HepG2 (cell line): ENCODE data around the gene ELAC2. TPM values are rescaled to one million over a fixed set of nuclear protein-coding genes. Genes with fewer than 3 reads are reported as not detected.

Experiments
- ATAC-seq: fragments of 200-7000 bp; cut with Tn5 transposase; 3 replicates; pipeline ENCODE4 v1.9.1; 2020; ENCODE audit warnings: mild to moderate bottlenecking, moderate library complexity
- BruUV-seq: library from RNA; stranded (reverse); fragments of 400-500 nt; replicated peaks from 2 replicates; lab custom pipeline; 2021; lab: Mats Ljungman, UMichigan
- CTCF ChIA-PET: fragments of 300-600 bp; formaldehyde crosslinking; extraction: SDS; loops from one replicate; lab custom pipeline; 2021; ENCODE audit warnings: low total read pairs, inconsistent platforms, low intra/inter-chr PET ratio; lab: Yijun Ruan, JAX
- POLR2A ChIA-PET: fragments of 350-600 bp; sonication (Branson Sonifier 250); formaldehyde crosslinking; loops from one replicate; lab custom pipeline; 2020; ENCODE audit warnings: antibody characterized with exemption, inconsistent platforms; lab: Yijun Ruan, JAX
- DNase-seq: peaks from one replicate; pipeline ENCODE4 v3.0.0-alpha.2; 2015; ENCODE audit warnings: low spot score
- FAIRE-seq: peaks from 3 replicates; lab custom pipeline; 2011; peaks lifted over from hg19 to GRCh38; lab: Jason Lieb, UNC
- H2AFZ ChIP-seq: one replicate; pipeline ENCODE4 v1.6.1; 2011; ENCODE audit warnings: low read length, inconsistent platforms
- H3K27ac ChIP-seq: fragments of 300-600 bp; 3 replicates; pipeline ENCODE4 v1.8.0; 2011; ENCODE audit warnings: mixed run types, mild to moderate bottlenecking, mixed read lengths, low read length, inconsistent platforms; ENCODE audit not compliant: insufficient read depth; ENCODE audit errors: extremely low read length
- H3K27me3 ChIP-seq, 2 experiments: fragments of 200-600 bp in 1 of 2; 2 replicates in 1 of 2; 3 replicates in 1 of 2; pipeline versions ENCODE4 v1.6.0 to v1.8.0; 2011; ENCODE audit warnings: low read length in 2 of 2, mild to moderate bottlenecking in 2 of 2, moderate library complexity in 2 of 2, inconsistent platforms in 1 of 2; ENCODE audit not compliant: insufficient read depth in 2 of 2, control insufficient read depth in 1 of 2
- H3K36me3 ChIP-seq, 2 experiments: fragments of 200-600 bp in 1 of 2; replicated peaks in 1 of 2; 2 replicates in 1 of 2; 3 replicates in 1 of 2; pipeline versions ENCODE4 v1.5.1 to v1.8.0; 2011; ENCODE audit warnings: low read length in 2 of 2, inconsistent platforms in 1 of 2; ENCODE audit not compliant: insufficient read depth in 2 of 2, control insufficient read depth in 1 of 2
- H3K4me1 ChIP-seq: 2 replicates; pipeline ENCODE4 v1.5.1; 2012; ENCODE audit warnings: low read length, inconsistent platforms; ENCODE audit not compliant: insufficient read depth
- H3K4me2 ChIP-seq: 2 replicates; pipeline ENCODE4 v1.6.0; 2011; ENCODE audit warnings: low read depth, low read length, inconsistent platforms
- H3K4me3 ChIP-seq, 3 experiments: fragments of 200-600 bp in 1 of 3; sonication (generic), shearing (Covaris generic) in 1 of 3; replicated peaks in 1 of 3; 2 replicates each; pipeline ENCODE4 v1.5.1; 2011 to 2016; ENCODE audit warnings: low read length in 3 of 3, inconsistent platforms in 2 of 3, low read depth in 2 of 3, mild to moderate bottlenecking in 2 of 3, control low read depth in 1 of 3, mixed read lengths in 1 of 3; ENCODE audit not compliant: insufficient read depth in 1 of 3
- H3K79me2 ChIP-seq: one replicate; pipeline ENCODE4 v1.6.1; 2011; ENCODE audit warnings: low read length, inconsistent platforms; ENCODE audit not compliant: insufficient read depth
- H3K9ac ChIP-seq: 2 replicates; pipeline ENCODE4 v1.6.0; 2011; ENCODE audit warnings: mild to moderate bottlenecking, low read depth, low read length, inconsistent platforms; ENCODE audit not compliant: insufficient read depth
- H3K9me3 ChIP-seq: 2 replicates; pipeline ENCODE4 v1.5.1; 2012; ENCODE audit warnings: mild to moderate bottlenecking, low read length
- H4K20me1 ChIP-seq: 2 replicates; pipeline ENCODE4 v1.6.0; 2011; ENCODE audit warnings: inconsistent platforms, mild to moderate bottlenecking, low read length, moderate library complexity; ENCODE audit not compliant: insufficient read depth
- CTCF ChIP-seq: sonication (generic); formaldehyde crosslinking; IDR thresholded peaks from 2 replicates; pipeline ENCODE4 v1.5.0; 2020; ENCODE audit warnings: mild to moderate bottlenecking, missing genetic modification reagents, moderate library complexity
- IKZF1 ChIP-seq: fragments of 450-650 bp; IDR thresholded peaks from 2 replicates; pipeline ENCODE4 v1.7.1; 2016
- LCORL ChIP-seq, 2 experiments: fragments of 450-650 bp in 1 of 2; sonication (generic) in 1 of 2; formaldehyde crosslinking in 1 of 2; IDR thresholded peaks; 2 replicates each; pipeline versions ENCODE4 v1.5.0 to v1.6.1; 2017 to 2020; ENCODE audit warnings: antibody characterized with exemption in 1 of 2, missing genetic modification reagents in 1 of 2
- MAZ ChIP-seq, 2 experiments: sonication (generic) in 1 of 2; formaldehyde crosslinking in 1 of 2; IDR thresholded peaks; 2 replicates each; pipeline versions ENCODE4 v1.5.0 to v1.6.1; 2012 to 2020; ENCODE audit warnings: low read depth in 2 of 2, mild to moderate bottlenecking in 2 of 2, borderline replicate concordance in 1 of 2, improper control_type of control experiment in 1 of 2, low read length in 1 of 2, missing genetic modification reagents in 1 of 2, moderate library complexity in 1 of 2
- MBD4 ChIP-seq: IDR thresholded peaks from 2 replicates; pipeline ENCODE4 v1.6.1; 2012; ENCODE audit warnings: low read length, inconsistent platforms, borderline replicate concordance
- NFE2L2 ChIP-seq: fragments of 150-350 bp; IDR thresholded peaks from 2 replicates; pipeline ENCODE4 v1.6.1; 2014; ENCODE audit warnings: low read length
- PRPF4 ChIP-seq: fragments of 200-400 bp; formaldehyde crosslinking; IDR thresholded peaks from 2 replicates; pipeline ENCODE4 v1.6.1; 2016; ENCODE audit warnings: low read length, low read depth; ENCODE audit not compliant: poor library complexity, severe bottlenecking
- SAP130 ChIP-seq: IDR thresholded peaks from 2 replicates; pipeline ENCODE4 v1.6.1; 2016; ENCODE audit warnings: low read depth
- TEAD3 ChIP-seq: optimal IDR thresholded peaks from 2 replicates; pipeline ENCODE3; 2016; ENCODE audit warnings: borderline replicate concordance
- ZFP37 ChIP-seq: sonication (generic); formaldehyde crosslinking; IDR thresholded peaks from 2 replicates; pipeline ENCODE4 v1.4.0; 2020; ENCODE audit warnings: missing genetic modification reagents, borderline replicate concordance
- ZNF296 ChIP-seq: sonication (generic); formaldehyde crosslinking; conservative IDR thresholded peaks from 2 replicates; pipeline ENCODE4 v1.5.0; 2020; ENCODE audit warnings: mild to moderate bottlenecking, missing genetic modification reagents
- WGBS: methylation state at CpG from one replicate; pipeline ENCODE4 v1.1.6; 2017; ENCODE audit warnings: low lambda C conversion rate; 5-methylcytosine and 5-hydroxymethylcytosine counted together
- in situ Hi-C: cut with HindIII; loops from 2 replicates; pipeline ENCODE4 v1.10.0; 2017; ENCODE audit warnings: low pct_unique_long_range_greater_than_20kb; ENCODE audit not compliant: extremely low pct_ligation_motif_present
- intact Hi-C: fragments of 100-400 bp; cut with micrococcal nuclease; formaldehyde crosslinking; loops from one replicate; pipeline ENCODE4 v1.10.0; 2022; ENCODE audit not compliant: unreplicated experiment
- polyA plus RNA-seq, 8 experiments: library from polyadenylated mRNA; depleted of rRNA in 3 of 8; stranded (reverse) in 7 of 8; unstranded in 1 of 8; fragments of >200 nt; fragmentation: Illumina TruSeq in 4 of 8; extraction: Trizol in 4 of 8; gene quantifications; 2 replicates each; pipeline versions ENCODE4 v1.2.1 to v1.2.3, GENCODE V29; 2011 to 2016; ENCODE audit warnings: low read depth in 4 of 8, missing spikeins in 1 of 8, mixed read lengths in 1 of 8; ENCODE audit not compliant: insufficient read depth in 1 of 8
- total RNA-seq, 5 experiments: library from RNA; depleted of rRNA; stranded (reverse); fragments of >200 nt; fragmentation: Illumina TruSeq; extraction: Trizol; gene quantifications; 2 replicates each; pipeline ENCODE4 v1.2.3, GENCODE V29; 2016; ENCODE audit warnings: low read depth in 1 of 5
- TF ChIP-seq, protein P1 (sequence below): sonication (generic); formaldehyde crosslinking; IDR thresholded peaks from 2 replicates; pipeline ENCODE4 v1.5.1; 2020; ENCODE audit warnings: mild to moderate bottlenecking, moderate library complexity, missing genetic modification reagents
- TF ChIP-seq, protein P2 (sequence below), 2 experiments: IDR thresholded peaks; 2 replicates each; pipeline ENCODE4 v1.6.1; 2011 to 2012; ENCODE audit warnings: low read length in 2 of 2, borderline replicate concordance in 1 of 2, low read depth in 1 of 2, mild to moderate bottlenecking in 1 of 2, moderate library complexity in 1 of 2

Gene ELAC2
- total and polyA plus RNA-seq, 2 of the 13 experiments (the other 11 are each of a cell fraction or from before 2014, with no cell fraction given): 35.6 to 50.4 TPM

DNA sequence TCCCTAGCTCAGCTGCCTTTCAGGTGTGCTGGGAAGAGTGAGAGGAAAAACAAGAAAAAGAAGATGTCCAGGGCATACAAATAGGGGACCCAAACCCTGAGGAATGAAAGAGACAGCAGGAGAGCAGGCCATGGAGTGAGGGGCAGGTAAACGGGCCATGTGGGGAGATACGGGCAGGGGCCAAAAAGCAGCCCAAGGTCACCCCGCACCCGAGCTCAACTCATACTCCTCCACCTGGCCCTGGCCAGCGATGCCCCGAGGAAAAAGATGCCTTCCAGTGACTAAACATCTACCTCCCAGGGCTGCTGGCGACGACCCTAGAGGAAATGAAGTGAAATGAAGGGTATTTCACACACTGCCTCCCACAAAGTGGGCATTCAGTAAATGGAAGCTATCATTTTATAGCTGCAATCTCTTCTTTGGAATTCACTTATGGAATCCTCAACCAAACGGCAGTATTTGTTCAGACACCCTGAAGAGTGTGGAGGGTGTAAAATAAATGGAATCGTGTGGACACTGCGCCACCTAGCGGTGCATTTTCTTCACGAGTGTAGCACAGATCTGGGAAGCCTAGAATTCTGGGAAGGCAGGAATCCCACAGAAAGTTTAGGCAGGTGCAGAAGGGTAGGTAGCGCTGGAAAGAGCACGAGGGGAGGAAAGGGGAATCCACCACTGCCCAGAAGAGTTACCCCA lies 14.9 kb downstream of the ELAC2 start (continued):
- peak; percentile 88 for TF ChIP-seq CTCF
- TF ChIP-seq, protein P1, sequence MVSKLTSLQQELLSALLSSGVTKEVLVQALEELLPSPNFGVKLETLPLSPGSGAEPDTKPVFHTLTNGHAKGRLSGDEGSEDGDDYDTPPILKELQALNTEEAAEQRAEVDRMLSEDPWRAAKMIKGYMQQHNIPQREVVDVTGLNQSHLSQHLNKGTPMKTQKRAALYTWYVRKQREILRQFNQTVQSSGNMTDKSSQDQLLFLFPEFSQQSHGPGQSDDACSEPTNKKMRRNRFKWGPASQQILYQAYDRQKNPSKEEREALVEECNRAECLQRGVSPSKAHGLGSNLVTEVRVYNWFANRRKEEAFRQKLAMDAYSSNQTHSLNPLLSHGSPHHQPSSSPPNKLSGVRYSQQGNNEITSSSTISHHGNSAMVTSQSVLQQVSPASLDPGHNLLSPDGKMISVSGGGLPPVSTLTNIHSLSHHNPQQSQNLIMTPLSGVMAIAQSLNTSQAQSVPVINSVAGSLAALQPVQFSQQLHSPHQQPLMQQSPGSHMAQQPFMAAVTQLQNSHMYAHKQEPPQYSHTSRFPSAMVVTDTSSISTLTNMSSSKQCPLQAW (CRISPR knock-in tag): peak; percentile 37; the same call in 1 of the 2 replicates

- FAIRE-seq: no peak
- Histone ChIP-seq H2AFZ (no peak overlapping the region), H3K4me3 (no peak overlapping the region), H3K36me3 (peaks cover 45 to 79% of the 10 kb centered on the region in 2 experiments), H3K9me3 (no peaks in the 10 kb centered on the region), H3K4me2 (no peak overlapping the region), H3K9ac (no peak overlapping the region), H3K27me3 (no peaks in the 10 kb centered on the region), H3K79me2 (no peaks in the 10 kb centered on the region), H4K20me1 (no peaks in the 10 kb centered on the region), H3K4me1 (no peaks in the 10 kb centered on the region), H3K27ac (no peak overlapping the region)
- ATAC-seq: no peak
- BruUV-seq: no TSS peak
- WGBS: 96% methylated on average over 15 of the region's 15 CpGs
- in situ Hi-C loops (loop anchor here (5.0 kb wide), 1 partner anchor 75 kb away; no protein-coding TSS in a partner anchor), intact Hi-C loops (loop anchor here (2.0 kb wide), 1 partner anchor 73 kb away; no protein-coding TSS in a partner anchor)
- DNase-seq: no peak
- CTCF ChIA-PET: interaction anchor here (1.3 kb wide), 2 partner anchors 457 to 746 kb away, joined by 4 to 7 read pairs; no protein-coding TSS in a partner anchor
- POLR2A ChIA-PET: interaction anchor here (0.8 kb wide), 1 partner anchor 16 kb away, joined by 3 read pairs; the partner anchor contains the start of gene ELAC2
- TF ChIP-seq ZNF296 (CRISPR knock-in tag): no peak
- TF ChIP-seq MAZ (IDR thresholded peaks at IDR 0.05; ENCODE audit: borderline replicate concordance, low read depth, low read length): no peak
- TF ChIP-seq MAZ (CRISPR knock-in tag; IDR thresholded peaks at IDR 0.05; ENCODE audit: low read depth): no peak
- TF ChIP-seq IKZF1: no peak
- no peak for TF ChIP-seq SAP130 (CRISPR knock-in tag)
- TF ChIP-seq, protein P2, sequence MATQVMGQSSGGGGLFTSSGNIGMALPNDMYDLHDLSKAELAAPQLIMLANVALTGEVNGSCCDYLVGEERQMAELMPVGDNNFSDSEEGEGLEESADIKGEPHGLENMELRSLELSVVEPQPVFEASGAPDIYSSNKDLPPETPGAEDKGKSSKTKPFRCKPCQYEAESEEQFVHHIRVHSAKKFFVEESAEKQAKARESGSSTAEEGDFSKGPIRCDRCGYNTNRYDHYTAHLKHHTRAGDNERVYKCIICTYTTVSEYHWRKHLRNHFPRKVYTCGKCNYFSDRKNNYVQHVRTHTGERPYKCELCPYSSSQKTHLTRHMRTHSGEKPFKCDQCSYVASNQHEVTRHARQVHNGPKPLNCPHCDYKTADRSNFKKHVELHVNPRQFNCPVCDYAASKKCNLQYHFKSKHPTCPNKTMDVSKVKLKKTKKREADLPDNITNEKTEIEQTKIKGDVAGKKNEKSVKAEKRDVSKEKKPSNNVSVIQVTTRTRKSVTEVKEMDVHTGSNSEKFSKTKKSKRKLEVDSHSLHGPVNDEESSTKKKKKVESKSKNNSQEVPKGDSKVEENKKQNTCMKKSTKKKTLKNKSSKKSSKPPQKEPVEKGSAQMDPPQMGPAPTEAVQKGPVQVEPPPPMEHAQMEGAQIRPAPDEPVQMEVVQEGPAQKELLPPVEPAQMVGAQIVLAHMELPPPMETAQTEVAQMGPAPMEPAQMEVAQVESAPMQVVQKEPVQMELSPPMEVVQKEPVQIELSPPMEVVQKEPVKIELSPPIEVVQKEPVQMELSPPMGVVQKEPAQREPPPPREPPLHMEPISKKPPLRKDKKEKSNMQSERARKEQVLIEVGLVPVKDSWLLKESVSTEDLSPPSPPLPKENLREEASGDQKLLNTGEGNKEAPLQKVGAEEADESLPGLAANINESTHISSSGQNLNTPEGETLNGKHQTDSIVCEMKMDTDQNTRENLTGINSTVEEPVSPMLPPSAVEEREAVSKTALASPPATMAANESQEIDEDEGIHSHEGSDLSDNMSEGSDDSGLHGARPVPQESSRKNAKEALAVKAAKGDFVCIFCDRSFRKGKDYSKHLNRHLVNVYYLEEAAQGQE (IDR thresholded peaks at IDR 0.05; ENCODE audit: borderline replicate concordance in 1 of 2, low read depth in 1 of 2, low read length in 2 of 2): no peak
- TF ChIP-seq TEAD3 (CRISPR knock-in tag): no peak
- TF ChIP-seq LCORL (IDR thresholded peaks at IDR 0.05): no peak
- TF ChIP-seq LCORL (CRISPR knock-in tag; IDR thresholded peaks at IDR 0.05): no peak
- no peak for TF ChIP-seq PRPF4
- TF ChIP-seq ZFP37 (CRISPR knock-in tag): no peak
- TF ChIP-seq MBD4: no peak
- no peak for TF ChIP-seq NFE2L2
These were observed 15.7 kb downstream of the ELAC2 start for GRCh38 chr17:13001991-13002615.
